K562 (cell line): ENCODE results near the gene SELPLG. TPM values are rescaled to one million over a fixed set of nuclear protein-coding genes. Genes with fewer than 3 reads are reported as not detected.

Source experiments
- CAMTA2 ChIP-seq: fragments of 250-450 bp; sonication (Bioruptor Pico); conservative IDR thresholded peaks from 2 replicates; pipeline ENCODE4 v1.5.1; 2022
- CEBPZ ChIP-seq: fragments of 150-350 bp; IDR thresholded peaks from 2 replicates; pipeline ENCODE4 v1.6.1; 2014; ENCODE audit warnings: low read depth, mild to moderate bottlenecking, low read length, borderline replicate concordance
- DLX4 ChIP-seq: fragments of 250-450 bp; sonication (Bioruptor Pico); IDR thresholded peaks from 2 replicates; pipeline ENCODE4 v1.6.1; 2021; ENCODE audit warnings: mild to moderate bottlenecking
- ETV6 ChIP-seq, 3 experiments: fragments of 150-350 bp in 1 of 3; sonication (generic) in 1 of 3; formaldehyde crosslinking in 1 of 3; IDR thresholded peaks; 2 replicates each; pipeline versions ENCODE4 v1.6.1 to v1.8.0; 2014 to 2022; ENCODE audit warnings: borderline replicate concordance in 2 of 3, low read depth in 2 of 3, antibody characterized with exemption in 1 of 3, low read length in 1 of 3, mild to moderate bottlenecking in 1 of 3, missing genetic modification reagents in 1 of 3
- FOXK2 ChIP-seq, 2 experiments: fragments of 450-650 bp; IDR thresholded peaks in 1 of 2; conservative IDR thresholded peaks in 1 of 2; 2 replicates each; pipeline ENCODE4 v1.6.1; 2016; ENCODE audit warnings: low read depth in 2 of 2, mild to moderate bottlenecking in 1 of 2
- HCFC1 ChIP-seq: IDR thresholded peaks from 2 replicates; pipeline ENCODE4 v1.6.1; 2012; ENCODE audit warnings: low read depth, low read length, improper control_type of control experiment
- MBD2 ChIP-seq: sonication (generic); IDR thresholded peaks from 2 replicates; pipeline ENCODE4 v1.6.1; 2016; ENCODE audit warnings: low read depth, borderline replicate concordance
- MITF ChIP-seq: IDR thresholded peaks from 2 replicates; pipeline ENCODE4 v1.6.1; 2014; ENCODE audit warnings: antibody characterized with exemption
- NCOA6 ChIP-seq: fragments of 450-650 bp; IDR thresholded peaks from 2 replicates; pipeline ENCODE4 v1.6.1; 2017; ENCODE audit warnings: mild to moderate bottlenecking
- NCOR1 ChIP-seq: fragments of 450-650 bp; IDR thresholded peaks from 2 replicates; pipeline ENCODE4 v1.6.1; 2016; ENCODE audit warnings: mild to moderate bottlenecking, moderate library complexity
- RNF219 ChIP-seq: fragments of 250-450 bp; sonication (Bioruptor Pico); IDR thresholded peaks from 2 replicates; pipeline ENCODE4 v1.5.0; 2022; ENCODE audit warnings: mild to moderate bottlenecking
- SETDB1 ChIP-seq: IDR thresholded peaks from one replicate; pipeline ENCODE4 v1.6.1; 2012; ENCODE audit warnings: low read length, control low read depth, inconsistent platforms
- SREBF2 ChIP-seq: sonication (generic); formaldehyde crosslinking; IDR thresholded peaks from 2 replicates; pipeline ENCODE4 v1.4.0; 2020; ENCODE audit warnings: mild to moderate bottlenecking, missing genetic modification reagents
- TAF1 ChIP-seq: IDR thresholded peaks from 2 replicates; pipeline ENCODE4 v1.6.1; 2011; ENCODE audit warnings: mild to moderate bottlenecking, low read length, moderate library complexity; ENCODE audit not compliant: insufficient read depth, control insufficient read depth, severe bottlenecking; ENCODE audit errors: extremely low read depth
- TCF15 ChIP-seq: fragments of 250-450 bp; sonication (Bioruptor Pico); IDR thresholded peaks from 2 replicates; pipeline ENCODE4 v1.8.0; 2022; ENCODE audit warnings: moderate library complexity, mild to moderate bottlenecking, inconsistent platforms
- ZNF140 ChIP-seq: fragments of 250-450 bp; sonication (Bioruptor Pico); IDR thresholded peaks from 2 replicates; pipeline ENCODE4 v1.8.0; 2021; ENCODE audit warnings: moderate library complexity, mild to moderate bottlenecking, inconsistent platforms
- ZNF696 ChIP-seq: fragments of 250-450 bp; sonication (Bioruptor Pico); conservative IDR thresholded peaks from 2 replicates; pipeline ENCODE4 v1.4.0; 2020; ENCODE audit warnings: mild to moderate bottlenecking, moderate library complexity
- ZSCAN29 ChIP-seq: fragments of 450-650 bp; IDR thresholded peaks from 2 replicates; pipeline ENCODE4 v1.6.1; 2017
- polyA plus RNA-seq, 8 experiments: library from polyadenylated mRNA; depleted of rRNA in 4 of 8; stranded (reverse) in 5 of 8; unstranded in 3 of 8; fragments of >200 nt; fragmentation: Nextera tagmentation in 2 of 8; fragmentation: Illumina TruSeq in 1 of 8; extraction: Ambion mirVana in 2 of 8; extraction: Trizol in 1 of 8; gene quantifications; 2 replicates each; pipeline versions ENCODE4 v1.2.1 to v1.2.3, GENCODE V29; 2011 to 2014; ENCODE audit warnings: inconsistent platforms in 1 of 8, missing spikeins in 1 of 8
- total RNA-seq, 7 experiments: library from RNA; depleted of rRNA in 6 of 7; stranded (reverse); fragments of >200 nt in 6 of 7; fragmentation: Illumina TruSeq in 2 of 7; extraction: Trizol in 2 of 7; gene quantifications; 2 replicates each; pipeline versions ENCODE4 v1.2.1 to v1.2.3, GENCODE V29; 2011 to 2021; ENCODE audit warnings: low replicate concordance in 1 of 7

Gene SELPLG
- total and polyA plus RNA-seq, 9 of the 15 experiments (the other 6 are each of a cell fraction or from before 2014, with no cell fraction given): 0.22 to 10.2 (median 1.7) TPM

GRCh38 chr12:108640802-108641445 is 7.2 kb upstream of the SELPLG start (continued):
- TF ChIP-seq NCOA6 (no peak), MITF (no peak), SETDB1 (peak; percentile 23), TCF15 (no peak), CEBPZ (no peak), FOXK2 (conservative IDR thresholded peaks at IDR 0.05 in 1 of 2, IDR thresholded peaks at IDR 0.05 in 1 of 2; ENCODE audit: low read depth in 2 of 2) (peak; percentile 66 to 77), ZSCAN29 (no peak), CAMTA2 (CRISPR knock-in tag) (no peak), ZNF696 (CRISPR knock-in tag) (no peak), ZNF140 (CRISPR knock-in tag) (no peak), MBD2 (0 out of 2 replicates have a peak, but pooled peaks have one; percentile 11), HCFC1 (no peak), RNF219 (CRISPR knock-in tag) (no peak), NCOR1 (peak; percentile 48), DLX4 (CRISPR knock-in tag) (no peak), TAF1 (no peak), SREBF2 (no peak), ETV6 (IDR thresholded peaks at IDR 0.05; ENCODE audit: borderline replicate concordance in 1 of 2, low read depth in 2 of 2, low read length in 1 of 2) (peak in 1 of 2 experiments; percentile 74; a peak in 1 of 4 replicates), ETV6 (CRISPR knock-in tag; IDR thresholded peaks at IDR 0.05; ENCODE audit: borderline replicate concordance) (no peak)
